ENCODE data around the gene SLC6A5.

Gene SLC6A5

GRCh38 chr11:20597154-20597679, 2.2 kb upstream of the SLC6A5 start:
- no peak for DNase-seq

GRCh38 chr11:20597680-20598484, 1.5 kb upstream of the SLC6A5 start:
- no peak for DNase-seq

- DNase-seq: no peak
These were observed 916 bp upstream of the SLC6A5 start for GRCh38 chr11:20598492-20598891.

- no peak for DNase-seq
These were observed 575 bp downstream of the SLC6A5 start for GRCh38 chr11:20600020-20600346.

- no peak for DNase-seq
These were observed 1.1 kb downstream of the SLC6A5 start for GRCh38 chr11:20600551-20600950.

GRCh38 chr11:20601221-20601914, 2.0 kb downstream of the SLC6A5 start:
- no peak for DNase-seq

- DNase-seq: no peak
These were observed 4.9 kb downstream of the SLC6A5 start for GRCh38 chr11:20604295-20604803.

- DNase-seq: no peak
These were observed 5.6 kb downstream of the SLC6A5 start for GRCh38 chr11:20604864-20605601.

- DNase-seq: no peak
These were observed 6.2 kb downstream of the SLC6A5 start for GRCh38 chr11:20605602-20606091.

GRCh38 chr11:20608934-20609333, 9.5 kb downstream of the SLC6A5 start:
- DNase-seq: no peak

- DNase-seq: peak; percentile 54 to 72
These were observed 10.6 kb downstream of the SLC6A5 start for GRCh38 chr11:20609727-20610707.

- no peak for DNase-seq
These were observed 11.4 kb downstream of the SLC6A5 start for GRCh38 chr11:20610825-20611224.

- DNase-seq: no peak
These were observed 12.0 kb downstream of the SLC6A5 start for GRCh38 chr11:20611445-20611844.

GRCh38 chr11:20611892-20612291, 12.5 kb downstream of the SLC6A5 start:
- DNase-seq: no peak

- DNase-seq: no peak
These were observed 13.0 kb downstream of the SLC6A5 start for GRCh38 chr11:20612416-20612815.

- DNase-seq: no peak
These were observed 17.5 kb downstream of the SLC6A5 start for GRCh38 chr11:20616920-20617319.

GRCh38 chr11:20617346-20618005, 18.1 kb downstream of the SLC6A5 start:
- no peak for DNase-seq

- no peak for DNase-seq
These were observed 18.7 kb downstream of the SLC6A5 start for GRCh38 chr11:20618083-20618482.

- no peak for DNase-seq
These were observed 21.6 kb downstream of the SLC6A5 start for GRCh38 chr11:20620988-20621387.

GRCh38 chr11:20621679-20622078, 22.3 kb downstream of the SLC6A5 start:
- DNase-seq: no peak

GRCh38 chr11:20623252-20623651, 23.8 kb downstream of the SLC6A5 start:
- DNase-seq: no peak
